Activated CD4-positive, alpha-beta T cell treated with anti-CD3 and anti-CD28 coated beads, Interleukin-2, amount 50 U/mL, for 16 hours (primary cell): ENCODE results near the gene MRPL12.

ENCODE experiments used
- DNase-seq: peaks from one replicate; pipeline ENCODE4 v3.0.0-alpha.2; 2020

Gene MRPL12

GRCh38 chr17:81741594-81742452 is 38.7 kb downstream of the MRPL12 start:
- DNase-seq = no peak
